ENCODE results near the gene ACYP1.

ACYP1 gene

DNA sequence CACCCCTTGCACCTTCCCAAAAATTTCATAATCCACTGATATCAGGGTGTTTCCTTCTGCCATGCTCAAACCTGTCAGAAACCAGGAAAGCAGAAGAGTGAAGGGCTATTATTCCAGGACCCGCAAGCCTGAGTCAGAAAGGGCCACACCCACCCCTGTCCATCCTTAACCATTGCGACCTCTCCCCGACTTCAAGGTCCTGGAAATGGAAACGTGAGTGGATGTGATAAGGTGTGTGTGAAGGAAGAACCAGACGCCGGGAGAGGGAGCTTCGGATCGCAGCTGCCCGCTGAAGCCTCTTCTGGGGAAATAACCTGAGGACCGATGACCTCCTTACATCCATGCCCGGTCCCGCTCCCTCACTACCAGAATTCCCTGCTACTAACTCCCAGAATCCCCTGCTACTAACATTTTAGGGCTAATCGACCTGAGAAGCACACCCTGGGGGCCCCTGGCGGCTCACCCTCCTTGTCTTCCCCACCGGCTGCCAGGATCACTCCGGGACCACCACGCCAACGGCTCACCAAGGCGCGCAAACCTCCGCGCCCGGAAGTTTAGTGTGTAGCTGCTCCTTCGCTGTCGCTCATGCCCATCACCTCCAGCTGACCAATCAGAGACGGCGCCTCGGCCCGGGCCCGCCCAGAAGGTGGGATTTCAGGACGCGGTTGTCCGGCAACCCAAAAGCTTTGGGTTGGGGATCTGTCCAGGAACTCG is at the start of gene ACYP1:
TSS of gene ACYP1 (minus strand) at position 534 of the 714 bp plus-strand sequence. CDS start at position 63, 471 bp downstream.
- peak; percentile 94 for DNase-seq

DNA sequence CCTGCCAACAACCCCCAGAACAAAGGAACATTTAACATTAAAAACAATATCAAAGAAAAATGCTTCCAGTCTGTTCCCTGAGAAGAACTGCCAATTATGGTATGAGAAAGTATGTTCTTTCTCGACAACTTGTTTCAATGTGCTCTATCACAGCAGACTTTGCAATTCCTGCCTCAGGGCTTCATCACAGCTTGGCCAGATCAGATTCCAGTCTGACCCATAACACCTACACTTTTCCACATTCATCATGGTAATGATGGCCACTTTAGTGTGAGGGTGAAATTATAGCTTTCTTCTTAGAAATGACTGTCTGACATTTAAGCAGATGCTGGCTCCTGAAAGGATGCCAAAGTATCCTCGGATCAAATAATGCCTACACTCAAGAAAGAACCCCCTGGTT is 46.1 kb upstream of the ACYP1 start:
- no peak for DNase-seq

DNA sequence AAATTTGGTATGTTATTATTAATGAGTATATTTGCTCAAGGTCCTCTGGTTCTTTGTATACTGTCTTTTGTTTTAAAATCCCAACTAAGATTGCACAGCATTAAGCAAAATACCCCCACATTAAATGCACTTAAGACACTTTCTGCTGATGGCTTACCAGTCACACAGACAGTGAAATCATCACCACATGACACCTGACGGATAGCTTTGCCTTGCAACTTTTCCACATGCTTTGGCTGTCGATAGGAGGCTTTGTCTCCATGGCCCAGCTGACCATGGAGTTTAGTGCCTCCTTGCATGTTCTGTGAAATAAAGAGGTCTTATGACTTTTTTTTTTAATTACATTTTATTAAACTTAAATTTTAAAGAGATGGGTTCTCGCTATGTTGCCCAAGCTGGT is 43.4 kb upstream of the ACYP1 start:
- no peak for DNase-seq

DNA sequence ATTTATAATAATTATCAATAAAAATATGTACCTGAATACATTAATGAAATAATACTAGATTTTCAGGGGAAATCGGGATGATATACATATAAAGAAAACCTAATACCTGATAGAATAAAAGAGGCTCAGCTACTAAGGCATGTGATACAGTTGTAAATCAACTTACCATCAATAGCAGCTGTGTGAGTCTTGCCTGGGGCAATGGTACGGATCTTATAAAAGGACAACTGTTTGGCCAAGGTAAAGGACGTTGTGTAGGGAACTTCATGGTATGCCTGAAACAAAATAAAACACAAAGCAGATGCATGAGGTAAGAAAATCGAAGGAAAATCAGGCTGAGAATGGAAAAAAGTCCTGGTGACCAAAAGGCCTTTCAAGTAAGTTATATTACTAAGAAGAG is 37.7 kb upstream of the ACYP1 start:
- DNase-seq: no peak

DNA sequence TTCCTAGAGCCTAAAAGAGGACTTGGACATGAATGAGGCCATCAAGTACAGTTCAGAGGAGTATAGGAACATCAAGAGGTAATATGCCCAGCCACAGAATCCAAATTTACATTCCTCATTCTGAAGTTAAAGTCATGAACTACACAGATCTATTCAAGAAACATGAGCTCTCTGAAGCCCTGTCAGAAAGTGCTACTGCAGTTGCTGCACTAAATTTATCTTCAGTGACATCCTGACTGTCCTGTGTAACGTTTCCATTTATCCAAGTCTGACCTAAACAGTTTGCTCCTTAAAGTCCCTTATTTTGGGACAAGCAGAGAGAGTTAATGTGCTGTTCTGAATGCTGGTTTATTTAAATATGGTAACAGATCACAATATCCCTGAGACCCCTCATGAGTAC is 34.9 kb upstream of the ACYP1 start:
- no peak for DNase-seq

DNA sequence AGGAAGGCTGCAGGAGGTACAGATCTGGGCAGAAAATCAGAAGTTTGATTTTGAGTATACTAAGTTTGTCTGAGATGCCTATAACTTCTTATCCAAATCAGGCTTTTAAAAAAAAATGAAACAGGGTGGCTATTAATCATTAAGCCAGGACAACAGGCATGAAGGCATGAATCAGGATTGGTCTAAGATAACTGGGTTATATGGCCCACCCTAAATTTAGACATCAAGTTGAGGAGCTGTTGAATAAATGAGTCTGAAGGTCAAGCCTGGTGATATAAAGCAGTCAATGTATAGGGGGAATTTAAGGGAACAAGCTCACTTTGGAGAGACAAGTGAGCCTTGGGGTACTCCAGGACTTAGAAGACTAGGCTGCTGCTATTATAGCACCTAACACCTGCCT is 34.4 kb upstream of the ACYP1 start:
- no peak for DNase-seq

DNA sequence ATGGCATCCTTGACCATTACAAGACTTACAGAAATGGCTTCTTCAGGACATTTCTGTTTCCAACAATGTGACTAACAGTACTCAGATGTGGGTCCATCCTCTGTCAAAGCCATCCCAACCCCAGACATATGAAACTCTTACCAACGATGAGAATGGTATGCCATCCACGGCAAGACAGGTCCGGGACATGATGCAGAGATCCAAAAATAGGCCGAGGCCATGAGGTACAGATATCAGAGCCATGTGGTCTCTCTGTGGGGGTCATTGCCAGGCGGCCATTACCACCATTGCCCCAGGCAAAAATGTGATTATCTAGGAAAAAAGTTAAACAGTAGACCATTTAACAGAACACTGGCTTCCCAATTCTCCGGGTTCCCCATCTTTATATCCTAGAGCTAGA is 33.1 kb upstream of the ACYP1 start:
- DNase-seq: no peak

DNA sequence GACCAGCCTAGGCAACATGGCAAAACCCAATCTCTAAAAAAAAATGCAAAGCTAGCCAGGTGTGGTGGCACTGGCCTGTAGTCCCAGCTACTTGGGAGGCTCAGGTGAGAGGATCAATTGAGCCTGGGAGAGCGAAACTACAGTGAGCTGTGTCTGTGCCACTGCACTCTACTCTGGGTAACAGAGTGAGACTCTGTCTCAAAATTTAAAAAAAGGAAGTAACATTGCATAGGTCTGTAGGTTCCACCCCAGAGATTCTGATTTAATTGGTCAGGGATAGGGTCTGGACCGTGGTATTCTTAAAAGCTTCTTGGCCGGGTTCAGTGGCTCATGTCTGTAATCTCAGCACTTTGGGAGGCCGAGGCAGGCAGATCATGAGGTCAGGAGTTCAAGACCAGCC is 31.9 kb upstream of the ACYP1 start:
- no peak for DNase-seq

DNA sequence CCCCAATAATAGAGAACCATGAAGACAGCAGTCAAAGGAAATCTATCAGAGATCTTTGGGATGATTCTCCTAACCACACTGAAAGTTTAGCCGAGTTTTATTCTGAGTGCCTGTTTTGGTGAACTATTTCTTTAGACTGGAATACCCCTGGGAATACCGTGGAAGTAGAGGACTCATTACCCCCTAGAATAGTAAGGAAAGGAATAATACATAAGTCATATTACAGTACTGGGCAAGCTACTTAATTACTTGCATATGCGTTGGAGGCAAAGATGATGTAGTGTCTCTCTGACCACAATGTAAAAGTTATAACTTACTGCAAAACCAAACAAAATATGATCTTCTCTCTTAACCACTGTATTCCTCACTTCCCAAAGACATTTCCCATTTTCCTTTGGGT is 31.1 kb upstream of the ACYP1 start:
- DNase-seq: no peak

DNA sequence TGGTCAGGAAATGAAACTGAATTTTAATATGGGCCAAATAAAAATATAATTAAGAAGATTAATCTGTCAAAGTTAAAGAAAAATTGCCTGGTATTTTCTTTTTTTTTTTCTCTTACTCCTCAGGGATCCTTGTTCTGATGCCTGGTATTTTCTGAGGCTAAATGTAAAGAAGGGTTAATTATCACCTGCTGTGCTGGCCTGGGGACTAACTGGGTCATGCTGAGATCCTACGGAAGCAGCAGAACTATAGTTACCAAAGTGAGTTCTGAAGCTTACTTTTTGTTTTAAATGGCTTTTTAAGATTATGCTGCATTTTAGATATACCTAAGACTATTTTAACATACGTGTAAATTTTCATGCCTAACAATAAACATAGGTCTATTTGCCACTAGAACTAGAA is 28.9 kb upstream of the ACYP1 start:
- DNase-seq: no peak

DNA sequence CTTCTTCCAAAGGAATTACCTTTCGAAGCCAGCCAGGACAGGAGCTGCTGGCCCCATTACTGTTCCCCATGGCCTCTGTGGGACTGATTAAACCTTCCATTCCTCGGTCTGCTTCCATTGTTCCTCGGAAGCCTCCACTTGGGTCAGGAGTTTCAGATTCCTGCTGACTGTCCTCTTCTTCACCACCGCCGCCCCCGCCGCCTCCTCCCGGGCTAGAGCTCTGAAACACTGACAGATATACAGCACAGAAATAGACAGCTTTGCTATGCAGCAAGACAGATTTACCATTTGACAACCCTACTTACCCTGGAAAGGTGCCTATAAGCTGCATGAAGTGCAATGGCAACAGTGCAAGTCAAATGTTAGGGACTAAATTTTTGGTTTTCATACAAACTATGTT is 27.4 kb upstream of the ACYP1 start:
- DNase-seq: no peak

DNA sequence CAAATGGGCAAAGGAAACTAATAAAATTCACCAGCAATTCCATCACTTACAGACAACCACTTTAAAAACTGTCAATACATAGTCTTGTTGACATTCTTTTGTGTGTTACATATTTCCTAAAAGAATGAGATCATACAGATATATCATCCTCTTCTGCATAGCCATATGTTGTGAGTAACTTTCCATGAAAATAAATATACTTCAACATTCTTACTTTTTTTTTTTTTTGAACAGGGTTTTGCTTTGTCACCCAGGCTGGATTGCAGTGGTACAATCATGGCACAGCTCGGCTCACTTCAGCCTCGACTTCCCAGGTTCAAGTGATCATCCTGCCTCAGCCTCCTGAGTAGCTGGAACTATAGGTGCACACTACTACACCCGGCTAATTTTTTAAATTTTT is 26.5 kb upstream of the ACYP1 start:
- DNase-seq: no peak

DNA sequence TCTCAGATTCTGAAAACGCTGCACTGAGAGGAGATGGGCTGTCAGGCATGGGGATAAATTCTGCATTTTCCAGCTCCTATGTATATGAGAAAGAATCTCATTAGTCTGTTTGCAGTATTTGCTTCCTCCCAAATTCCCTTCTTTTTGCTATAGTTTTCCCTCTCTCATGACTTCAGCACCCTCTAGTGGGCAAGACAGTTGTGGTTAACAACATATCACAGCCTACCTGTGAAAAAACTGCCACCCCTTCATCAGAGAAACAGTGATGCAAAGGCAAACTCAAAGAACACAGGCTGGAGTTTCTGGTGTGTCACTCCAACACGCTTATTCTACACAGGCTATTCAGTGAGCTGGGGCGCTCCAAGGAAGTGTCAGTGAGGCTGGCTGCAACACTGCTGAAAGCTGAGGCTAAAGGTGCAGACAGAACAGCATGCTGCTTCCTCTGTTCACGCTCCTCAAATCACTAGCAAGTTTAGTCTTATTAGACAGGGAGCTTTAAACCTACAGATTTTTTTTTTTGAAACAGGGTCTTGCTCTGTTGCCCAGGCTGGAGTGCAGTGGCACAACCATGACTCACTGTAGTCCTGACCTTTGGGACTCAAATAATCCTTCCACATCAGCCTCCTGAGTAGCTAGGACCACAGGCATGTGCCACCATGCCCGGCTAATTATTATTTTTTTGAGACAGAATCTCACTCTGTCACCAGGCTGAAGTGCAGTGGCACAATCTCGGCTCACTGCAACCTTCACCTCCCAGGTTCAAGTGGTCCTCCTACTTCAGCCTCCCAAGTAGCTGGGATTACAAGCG is 24.9 kb upstream of the ACYP1 start:
- peak; percentile 55 for DNase-seq

DNA sequence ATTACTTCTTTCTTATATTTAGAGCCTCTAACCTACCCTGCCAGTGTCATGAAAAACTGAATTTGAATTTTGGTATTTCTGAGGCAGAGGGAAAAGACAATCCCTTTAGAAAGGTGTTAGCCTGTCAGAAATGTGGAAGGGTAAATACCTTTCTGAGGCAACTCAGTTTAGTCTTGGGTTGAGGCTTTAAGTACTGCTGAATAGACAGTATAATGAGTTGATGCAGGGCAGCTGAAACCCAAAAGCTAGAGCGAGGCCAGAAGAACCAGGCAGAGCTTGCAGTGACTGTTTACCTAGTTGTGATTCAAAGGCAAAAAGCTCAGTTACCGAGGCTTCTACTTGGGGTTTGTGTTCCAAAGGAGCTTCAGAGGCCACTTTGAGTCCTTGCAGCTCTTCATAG is 24.3 kb upstream of the ACYP1 start:
- no peak for DNase-seq

DNA sequence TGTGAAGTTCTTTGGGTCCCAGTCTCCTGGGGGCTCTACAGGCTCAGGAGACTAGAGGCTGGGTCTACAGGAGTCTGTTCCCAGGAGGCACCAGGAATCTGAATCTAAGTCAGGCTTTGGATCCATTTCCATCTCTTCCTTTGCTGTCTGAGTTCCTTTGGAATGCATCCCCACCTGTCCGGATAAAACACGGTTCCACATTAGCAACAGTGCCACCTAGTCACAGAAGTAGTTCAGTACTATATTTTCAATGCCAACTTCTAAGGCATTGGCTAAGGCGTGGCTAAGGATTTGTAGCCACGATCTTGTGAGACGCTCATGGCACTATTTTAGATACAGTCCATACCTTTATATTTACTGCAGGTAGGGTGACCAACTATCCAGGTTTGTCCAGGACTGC is 20.7 kb upstream of the ACYP1 start:
- no peak for DNase-seq

DNA sequence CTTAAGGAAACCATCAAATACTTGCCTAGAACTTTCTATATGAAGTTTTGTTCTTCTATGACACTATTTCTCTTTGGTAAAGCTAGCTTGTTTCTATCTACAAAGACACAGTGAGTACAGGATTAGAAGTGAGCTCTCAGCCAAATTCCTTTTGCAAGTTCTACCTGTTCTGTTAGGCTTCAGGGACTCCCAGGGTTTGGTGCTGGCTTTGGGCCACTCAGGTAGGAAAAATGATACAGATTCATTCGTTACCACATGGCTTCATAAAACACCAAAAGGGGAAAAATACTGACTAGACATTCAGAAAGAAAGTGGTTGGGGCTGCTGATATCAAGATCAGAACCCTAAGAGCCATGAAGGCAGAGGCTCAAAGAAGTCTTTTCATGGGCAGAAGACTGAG is 19.4 kb upstream of the ACYP1 start:
- no peak for DNase-seq

DNA sequence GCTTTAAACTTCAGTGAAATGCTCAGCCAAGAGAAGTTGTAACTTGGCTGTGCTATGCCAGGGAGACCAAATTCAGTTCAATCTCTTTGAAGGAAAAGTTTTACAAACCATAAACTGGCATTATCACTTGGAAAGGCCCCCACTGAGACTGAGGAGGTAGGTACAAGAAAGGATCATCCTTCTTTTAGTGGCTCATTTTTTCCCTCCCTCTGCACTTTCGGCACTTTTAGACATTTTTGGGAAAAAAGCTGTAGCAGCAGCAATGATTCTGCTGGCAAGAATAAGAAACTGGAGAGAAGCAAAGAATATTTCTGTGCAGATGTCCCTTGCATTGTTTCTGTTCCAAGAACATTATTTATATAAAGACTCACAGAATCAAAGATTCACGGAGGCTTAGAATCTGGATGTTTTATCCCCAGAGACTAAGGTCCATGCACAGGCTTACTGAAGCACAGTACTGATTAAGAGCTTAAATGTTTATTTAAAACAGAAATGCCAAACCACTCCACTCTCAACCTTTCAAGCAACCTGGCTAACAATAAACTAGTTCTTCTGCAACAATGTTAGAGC is 17.9 kb upstream of the ACYP1 start:
- DNase-seq: no peak

DNA sequence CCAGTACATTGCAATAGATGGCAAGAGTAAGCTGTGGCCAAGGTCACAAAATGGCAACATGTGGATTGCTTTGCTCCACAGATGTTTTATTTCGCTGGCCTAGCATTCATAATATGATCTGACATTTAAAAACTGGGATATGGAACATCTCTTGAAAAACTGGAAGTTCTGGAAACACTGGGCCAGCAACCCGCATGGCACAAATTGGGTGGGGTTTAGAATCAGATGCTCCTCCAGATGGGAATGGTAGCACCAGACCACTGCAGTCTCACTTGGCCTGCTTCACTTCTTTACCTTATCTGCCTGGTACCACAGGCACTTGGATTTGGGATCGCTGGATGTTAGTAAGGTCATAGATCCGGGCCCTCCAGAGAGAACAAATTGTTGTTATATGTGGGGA is 15.7 kb upstream of the ACYP1 start:
- no peak for DNase-seq

DNA sequence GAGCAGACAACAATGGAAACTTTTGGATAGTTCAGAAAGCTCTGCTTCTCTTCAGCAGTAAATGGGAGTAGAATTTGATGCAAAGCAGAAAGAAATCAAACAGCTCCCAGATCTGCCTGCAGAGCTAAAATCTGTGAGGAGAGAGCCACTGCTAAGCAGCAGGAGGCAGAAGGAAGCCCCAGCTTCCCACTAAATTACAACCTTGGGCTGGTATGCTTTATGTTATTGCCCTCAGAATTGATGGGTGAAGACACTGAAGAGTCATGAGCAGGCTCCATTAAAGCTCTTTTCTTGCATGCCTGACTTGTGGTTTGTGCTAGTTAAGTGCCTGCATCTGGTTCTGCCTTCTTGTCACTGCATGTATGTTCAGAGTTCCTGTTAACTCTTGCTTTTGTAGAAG is 14.0 kb upstream of the ACYP1 start:
- no peak for DNase-seq

DNA sequence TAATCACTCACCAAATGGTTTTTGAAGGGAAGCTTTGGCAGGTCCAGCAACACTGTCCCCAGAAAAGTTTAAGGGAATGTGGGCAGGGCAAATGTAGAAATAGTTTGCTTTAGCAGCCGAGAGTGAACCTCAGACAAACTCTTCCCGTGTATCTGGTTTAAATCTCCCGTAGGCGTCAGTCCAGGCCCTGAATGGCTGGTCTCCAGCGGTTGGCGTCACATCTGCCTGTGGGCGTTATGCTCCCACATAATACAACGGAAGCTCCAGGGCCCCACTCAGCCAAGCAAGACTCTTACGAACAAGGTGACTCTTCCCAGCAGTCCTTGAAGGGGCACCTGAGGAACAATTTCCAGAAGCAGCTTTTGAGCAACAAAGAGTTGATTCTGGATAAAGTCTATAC is 6.6 kb upstream of the ACYP1 start:
- no peak for DNase-seq

DNA sequence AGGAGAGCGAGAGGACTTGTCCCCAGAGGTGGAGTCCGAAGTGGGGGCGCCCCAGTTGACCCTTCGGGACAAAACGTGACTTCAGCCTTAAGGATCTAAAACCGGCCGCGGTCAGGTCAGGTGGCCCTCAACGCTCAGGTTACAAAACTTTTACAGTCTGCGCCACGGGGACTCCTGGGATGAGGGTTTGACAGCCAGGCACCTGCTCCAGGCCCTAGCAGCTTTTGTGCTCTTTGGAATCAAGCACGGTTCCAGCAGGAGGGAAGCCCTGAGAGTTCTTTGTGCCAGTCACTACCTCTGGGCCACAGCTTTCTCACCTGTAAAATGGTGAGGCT is 6.0 kb upstream of the ACYP1 start:
- peak; percentile 61 for DNase-seq

DNA sequence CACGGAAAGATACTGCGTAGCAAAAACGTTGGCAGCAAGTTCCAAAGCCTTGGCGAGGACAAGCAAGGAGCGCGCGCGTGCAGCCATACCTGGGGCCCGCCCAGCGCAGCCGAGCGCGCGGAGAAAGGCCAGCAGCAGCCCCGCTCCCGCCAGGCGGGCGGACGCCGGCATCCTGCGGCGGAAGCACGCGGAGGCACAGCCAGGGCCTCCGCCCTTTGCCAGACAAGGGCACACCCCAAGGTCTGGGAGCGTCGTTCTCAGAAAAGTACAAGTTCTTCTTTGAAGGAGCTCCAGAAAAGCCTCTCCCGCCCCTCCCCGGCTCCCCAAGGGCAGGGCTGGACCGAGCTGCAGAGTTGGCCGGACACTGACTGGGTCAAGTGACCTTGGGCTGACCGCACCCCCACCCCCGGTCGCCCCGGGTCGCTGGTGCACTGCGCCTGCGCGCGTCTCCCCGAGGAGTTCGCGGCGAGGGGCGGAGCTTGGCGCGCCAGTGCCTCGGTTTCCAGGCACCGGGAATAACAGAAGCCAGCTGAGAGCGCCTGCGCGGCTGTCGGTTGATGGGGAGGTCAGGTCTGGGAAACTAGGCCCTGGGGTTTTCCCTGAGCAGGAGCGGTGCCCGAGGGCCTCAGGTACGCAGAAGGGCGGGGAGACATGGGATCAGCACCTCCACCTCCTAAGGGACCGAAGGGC is 5.4 kb upstream of the ACYP1 start, which contains the start of gene ZC2HC1C:
TSS of gene ZC2HC1C (plus strand) at position 521 of the 690 bp plus-strand sequence. CDS start 933 bp downstream, outside the sequence.
- peak; percentile 94 for DNase-seq

DNA sequence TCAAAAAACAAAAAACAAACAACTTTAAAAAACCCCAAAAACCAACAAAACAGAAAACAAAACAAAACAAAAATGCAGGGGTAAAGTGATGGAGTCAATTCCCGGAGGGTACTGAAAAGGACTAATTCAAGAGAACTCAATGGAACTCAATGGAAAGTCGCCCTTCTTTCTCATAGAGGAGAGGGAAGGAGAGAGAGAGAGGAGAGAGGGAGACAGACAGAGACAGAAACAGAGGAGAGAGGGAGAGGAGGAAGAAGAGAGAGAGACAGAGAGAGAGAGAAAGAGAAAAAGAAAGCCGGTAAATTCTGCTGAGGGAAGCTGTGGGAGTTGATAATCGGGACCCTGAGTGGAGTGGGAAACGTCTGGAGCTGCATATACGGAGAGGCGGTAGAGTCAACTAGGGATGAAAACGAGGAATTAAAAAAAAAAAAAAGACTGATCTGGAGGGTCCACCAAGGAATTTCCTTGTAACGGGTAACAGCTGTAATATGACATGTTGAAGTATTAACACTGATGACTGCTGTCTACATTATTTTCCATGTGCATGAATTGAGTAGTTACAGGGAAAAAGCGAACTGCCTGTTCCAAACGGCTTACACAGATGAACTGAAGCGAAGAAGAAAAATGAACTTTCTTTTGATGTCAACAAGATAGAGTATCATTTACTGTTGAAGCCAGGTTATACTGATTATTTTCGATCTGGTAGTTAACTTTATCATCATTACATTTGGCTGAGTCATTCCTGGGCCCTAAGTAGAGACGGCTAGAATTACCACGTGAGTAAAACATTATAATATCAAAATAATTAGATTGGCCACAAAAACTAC is 4.7 kb upstream of the ACYP1 start:
- peak; percentile 17 for DNase-seq

Measured in NCI-H1105 treated with DMSO at 0.1 percent for 48 hours (cell line).